HUES6 (cell line): ENCODE measurements around the gene PNMT.

ENCODE experiments used
- H3K27ac ChIP-seq: 2 replicates; pipeline ENCODE4 v1.7.0; 2013; ENCODE audit warnings: low read depth, mild to moderate bottlenecking, low read length, inconsistent platforms
- H3K27me3 ChIP-seq: 2 replicates; pipeline ENCODE4 v1.6.1; 2013; ENCODE audit warnings: low read length; ENCODE audit not compliant: control insufficient read depth, insufficient read depth
- H3K36me3 ChIP-seq: 2 replicates; pipeline ENCODE4 v1.6.1; 2013; ENCODE audit warnings: low read length; ENCODE audit not compliant: control insufficient read depth, insufficient read depth
- H3K4me1 ChIP-seq: 2 replicates; pipeline ENCODE4 v1.6.1; 2013; ENCODE audit warnings: low read length; ENCODE audit not compliant: control insufficient read depth, insufficient read depth
- H3K4me3 ChIP-seq: 2 replicates; pipeline ENCODE4 v1.5.1; 2013; ENCODE audit warnings: low read depth, low read length
- H3K9ac ChIP-seq: one replicate; pipeline ENCODE4 v1.6.1; 2013; ENCODE audit warnings: mild to moderate bottlenecking, low read length
- H3K9me3 ChIP-seq: 2 replicates; pipeline ENCODE4 v1.6.1; 2013; ENCODE audit warnings: low read depth, low read length; ENCODE audit not compliant: control insufficient read depth, insufficient read depth

PNMT gene

GRCh38 chr17:39665642-39666224, 2.5 kb upstream of the PNMT start:
- Histone ChIP-seq H3K27ac (no peak overlapping the region), H3K36me3 (peaks cover 12% of the 10 kb centered on the region), H3K27me3 (peaks cover 40% of the 10 kb centered on the region), H3K9ac (no peak overlapping the region), H3K4me1 (peaks cover 49% of the 10 kb centered on the region), H3K4me3 (no peak overlapping the region), H3K9me3 (no peaks in the 10 kb centered on the region)

GRCh38 chr17:39666231-39666600, 2.0 kb upstream of the PNMT start:
- peaks cover 49% of the 10 kb centered on the region for H3K4me1 ChIP-seq
- peaks cover 8% of the 10 kb centered on the region for H3K36me3 ChIP-seq
- no peak overlapping the region for H3K9ac ChIP-seq
- no peaks in the 10 kb centered on the region for H3K9me3 ChIP-seq
- no peak overlapping the region for H3K27ac ChIP-seq
- H3K4me3 ChIP-seq: no peak overlapping the region
- peaks cover 40% of the 10 kb centered on the region for H3K27me3 ChIP-seq

GRCh38 chr17:39666601-39667261, 1.5 kb upstream of the PNMT start:
- Histone ChIP-seq H3K4me3 (peak overlapping the region; percentile 64), H3K4me1 (peaks cover 49% of the 10 kb centered on the region), H3K9me3 (no peaks in the 10 kb centered on the region), H3K36me3 (peaks cover 3% of the 10 kb centered on the region; the same call in 1 of the 2 replicates), H3K27ac (no peak overlapping the region), H3K27me3 (peaks cover 40% of the 10 kb centered on the region), H3K9ac (no peak overlapping the region)

- Histone ChIP-seq H3K27ac (no peak overlapping the region), H3K9me3 (no peaks in the 10 kb centered on the region), H3K36me3 (no peaks in the 10 kb centered on the region), H3K9ac (no peak overlapping the region), H3K4me1 (peaks cover 51% of the 10 kb centered on the region), H3K27me3 (peaks cover 40% of the 10 kb centered on the region), H3K4me3 (peak overlapping the region; percentile 64)
These were observed 850 bp upstream of the PNMT start for GRCh38 chr17:39667262-39667944.

GRCh38 chr17:39669897-39670735, 1.9 kb downstream of the PNMT start:
- Histone ChIP-seq H3K4me3 (no peak overlapping the region), H3K9ac (no peak overlapping the region), H3K36me3 (no peaks in the 10 kb centered on the region), H3K9me3 (no peaks in the 10 kb centered on the region), H3K27me3 (peaks cover 40% of the 10 kb centered on the region), H3K27ac (no peak overlapping the region), H3K4me1 (peaks cover 37% of the 10 kb centered on the region)

GRCh38 chr17:39670746-39671145, 2.5 kb downstream of the PNMT start:
- no peak overlapping the region for H3K9ac ChIP-seq
- H3K4me3 ChIP-seq: no peak overlapping the region
- H3K27ac ChIP-seq: no peak overlapping the region
- no peaks in the 10 kb centered on the region for H3K9me3 ChIP-seq
- H3K36me3 ChIP-seq: no peaks in the 10 kb centered on the region
- H3K27me3 ChIP-seq: peaks cover 38% of the 10 kb centered on the region
- peaks cover 36% of the 10 kb centered on the region for H3K4me1 ChIP-seq

- H3K27ac ChIP-seq: no peak overlapping the region
- H3K9me3 ChIP-seq: no peaks in the 10 kb centered on the region
- H3K36me3 ChIP-seq: peaks cover 4% of the 10 kb centered on the region; the same call in 1 of the 2 replicates
- H3K4me1 ChIP-seq: peaks cover 28% of the 10 kb centered on the region
- no peak overlapping the region for H3K9ac ChIP-seq
- H3K4me3 ChIP-seq: no peak overlapping the region
- peaks cover 26% of the 10 kb centered on the region for H3K27me3 ChIP-seq
These were observed 3.6 kb downstream of the PNMT start for GRCh38 chr17:39671651-39672521.

GRCh38 chr17:39672522-39673334, 4.5 kb downstream of the PNMT start:
- Histone ChIP-seq H3K27ac (no peak overlapping the region), H3K36me3 (peaks cover 6% of the 10 kb centered on the region; the same call in 1 of the 2 replicates), H3K4me1 (peaks cover 23% of the 10 kb centered on the region), H3K4me3 (no peak overlapping the region), H3K9ac (no peak overlapping the region), H3K27me3 (peaks cover 18% of the 10 kb centered on the region), H3K9me3 (no peaks in the 10 kb centered on the region)

- Histone ChIP-seq H3K36me3 (peaks cover 6% of the 10 kb centered on the region; the same call in 1 of the 2 replicates), H3K9me3 (no peaks in the 10 kb centered on the region), H3K27ac (no peak overlapping the region), H3K4me3 (no peak overlapping the region), H3K27me3 (peaks cover 13% of the 10 kb centered on the region), H3K4me1 (peaks cover 26% of the 10 kb centered on the region), H3K9ac (no peak overlapping the region)
These were observed 5.3 kb downstream of the PNMT start for GRCh38 chr17:39673335-39674081.
